OCI-LY3 (cell line): ENCODE results near the gene NDUFS6.

ENCODE experiments used
- H2AFZ ChIP-seq: fragments of 200-600, 300-600 bp; shearing (Covaris generic); 2 replicates; pipeline ENCODE4 v1.6.0; 2014; ENCODE audit warnings: antibody characterized with exemption, low read depth, low read length
- H3K27ac ChIP-seq: fragments of 200-600, 300-600 bp; sonication (generic); 2 replicates; pipeline ENCODE4 v1.5.1; 2014; ENCODE audit warnings: mild to moderate bottlenecking, low read length, moderate library complexity, mixed read lengths
- H3K27me3 ChIP-seq: fragments of 200-600, 300-600 bp; sonication (generic); 2 replicates; pipeline ENCODE4 v1.6.1; 2014; ENCODE audit warnings: low read depth, low read length, mixed read lengths
- H3K36me3 ChIP-seq: fragments of 200-600, 300-600 bp; sonication (generic); replicated peaks from 2 replicates; pipeline ENCODE3; 2014; ENCODE audit warnings: low read depth, low read length, mixed read lengths
- H3K4me1 ChIP-seq: fragments of 300-600, 200-600 bp; sonication (generic); 2 replicates; pipeline ENCODE4 v1.6.1; 2014; ENCODE audit warnings: low read length, mixed read lengths
- H3K4me2 ChIP-seq: fragments of 200-600, 300-600 bp; sonication (generic); 2 replicates; pipeline ENCODE4 v1.6.1; 2014; ENCODE audit warnings: low read length, mixed read lengths
- H3K4me3 ChIP-seq: fragments of 300-600, 200-600 bp; sonication (generic); 2 replicates; pipeline ENCODE4 v1.5.1; 2014; ENCODE audit warnings: antibody characterized with exemption, mild to moderate bottlenecking, low read length, moderate library complexity
- H3K79me2 ChIP-seq: fragments of 300-600, 200-600 bp; shearing (Covaris generic); 2 replicates; pipeline ENCODE4 v1.6.1; 2014; ENCODE audit warnings: mild to moderate bottlenecking, low read length, mixed read lengths
- H3K9ac ChIP-seq: fragments of 300-600, 200-600 bp; shearing (Covaris generic); 2 replicates; pipeline ENCODE4 v1.6.0; 2014; ENCODE audit warnings: mild to moderate bottlenecking, low read length, moderate library complexity
- H3K9me3 ChIP-seq: fragments of 200-600, 300-600 bp; shearing (Covaris generic); 2 replicates; pipeline ENCODE4 v1.6.1; 2014; ENCODE audit warnings: low read length, mixed read lengths; ENCODE audit not compliant: insufficient read depth
- H4K20me1 ChIP-seq: fragments of 200-600, 300-600 bp; sonication (generic); 2 replicates; pipeline ENCODE4 v1.6.1; 2016; ENCODE audit warnings: low read length, mixed read lengths; ENCODE audit not compliant: insufficient read depth
- CTCF ChIP-seq: fragments of 200-600, 300-600 bp; sonication (generic); IDR thresholded peaks from 2 replicates; pipeline ENCODE4 v1.5.1; 2014; ENCODE audit warnings: antibody characterized with exemption, low read length, low read depth
- EZH2phosphoT487 ChIP-seq: fragments of 200-600 bp; shearing (Covaris generic); IDR thresholded peaks from 2 replicates; pipeline ENCODE4 v1.6.1; 2018; ENCODE audit warnings: antibody characterized with exemption, mixed run types, low read depth

The NDUFS6 gene

GRCh38 chr5:1827886-1828397 is 26.7 kb downstream of the NDUFS6 start:
- Histone ChIP-seq H3K27me3 (no peaks in the 10 kb centered on the region), H2AFZ (no peak overlapping the region), H3K4me3 (no peak overlapping the region), H3K36me3 (no peaks in the 10 kb centered on the region), H4K20me1 (no peaks in the 10 kb centered on the region), H3K9ac (no peak overlapping the region), H3K27ac (no peak overlapping the region), H3K4me1 (no peaks in the 10 kb centered on the region), H3K79me2 (no peaks in the 10 kb centered on the region), H3K4me2 (no peak overlapping the region), H3K9me3 (no peaks in the 10 kb centered on the region)
- TF ChIP-seq CTCF (no peak), EZH2phosphoT487 (no peak)

- no peak overlapping the region for H3K4me2 ChIP-seq
- no peak overlapping the region for H3K27ac ChIP-seq
- no peaks in the 10 kb centered on the region for H3K79me2 ChIP-seq
- no peaks in the 10 kb centered on the region for H3K36me3 ChIP-seq
- TF ChIP-seq EZH2phosphoT487: no peak
- no peak for TF ChIP-seq CTCF
- no peaks in the 10 kb centered on the region for H3K27me3 ChIP-seq
- H3K9me3 ChIP-seq: no peaks in the 10 kb centered on the region
- H3K4me3 ChIP-seq: no peak overlapping the region
- H2AFZ ChIP-seq: no peak overlapping the region
- H4K20me1 ChIP-seq: no peaks in the 10 kb centered on the region
- H3K9ac ChIP-seq: no peak overlapping the region
- no peaks in the 10 kb centered on the region for H3K4me1 ChIP-seq
Measured at GRCh38 chr5:1830571-1831228, 29.5 kb downstream of the NDUFS6 start.

GRCh38 chr5:1831257-1831656 is 30.1 kb downstream of the NDUFS6 start:
- TF ChIP-seq CTCF: no peak
- no peak for TF ChIP-seq EZH2phosphoT487
- no peaks in the 10 kb centered on the region for H3K79me2 ChIP-seq
- no peak overlapping the region for H3K4me3 ChIP-seq
- no peak overlapping the region for H3K27ac ChIP-seq
- no peak overlapping the region for H3K9ac ChIP-seq
- no peak overlapping the region for H2AFZ ChIP-seq
- H3K27me3 ChIP-seq: no peaks in the 10 kb centered on the region
- H4K20me1 ChIP-seq: no peaks in the 10 kb centered on the region
- no peaks in the 10 kb centered on the region for H3K36me3 ChIP-seq
- no peak overlapping the region for H3K4me2 ChIP-seq
- H3K9me3 ChIP-seq: no peaks in the 10 kb centered on the region
- H3K4me1 ChIP-seq: no peaks in the 10 kb centered on the region

GRCh38 chr5:1831677-1832313 is 30.6 kb downstream of the NDUFS6 start:
- Histone ChIP-seq H3K27ac (no peak overlapping the region), H3K79me2 (no peaks in the 10 kb centered on the region), H3K27me3 (no peaks in the 10 kb centered on the region), H3K9ac (no peak overlapping the region), H3K4me3 (no peak overlapping the region), H3K36me3 (no peaks in the 10 kb centered on the region), H3K4me2 (no peak overlapping the region), H2AFZ (no peak overlapping the region), H3K4me1 (no peaks in the 10 kb centered on the region), H4K20me1 (no peaks in the 10 kb centered on the region), H3K9me3 (no peaks in the 10 kb centered on the region)
- TF ChIP-seq CTCF (no peak), EZH2phosphoT487 (no peak)
